H9 (cell line): ENCODE measurements around the gene LARP6. TPM values are rescaled to one million over a fixed set of nuclear protein-coding genes. Genes with fewer than 3 reads are reported as not detected.

Experiments used
- DNase-seq: peaks from one replicate; pipeline ENCODE4 v3.0.0-alpha.2; 2017
- H2AFZ ChIP-seq: one replicate; pipeline ENCODE4 v1.6.1; 2013; ENCODE audit warnings: mild to moderate bottlenecking, low read length, control low read depth, moderate library complexity
- H2AK5ac ChIP-seq: 2 replicates; pipeline ENCODE4 v1.6.1; 2013; ENCODE audit warnings: low read length, control low read depth, mixed read lengths; ENCODE audit not compliant: insufficient read length
- H2BK120ac ChIP-seq: one replicate; pipeline ENCODE4 v1.6.1; 2013; ENCODE audit warnings: low read depth, mild to moderate bottlenecking, low read length, control low read depth, inconsistent platforms; ENCODE audit not compliant: poor library complexity, severe bottlenecking
- H2BK12ac ChIP-seq: 2 replicates; pipeline ENCODE4 v1.6.1; 2013; ENCODE audit warnings: low read length, control low read depth, mixed read lengths, low read depth; ENCODE audit not compliant: insufficient read length
- H2BK15ac ChIP-seq: 2 replicates; pipeline ENCODE4 v1.6.1; 2013; ENCODE audit warnings: low read depth, low read length, control low read depth
- H2BK20ac ChIP-seq: one replicate; pipeline ENCODE4 v1.6.1; 2013; ENCODE audit warnings: low read depth, mild to moderate bottlenecking, low read length, control low read depth, inconsistent platforms; ENCODE audit not compliant: poor library complexity, severe bottlenecking
- H2BK5ac ChIP-seq: 2 replicates; pipeline ENCODE4 v1.6.1; 2013; ENCODE audit warnings: low read length, control low read depth, mixed read lengths; ENCODE audit not compliant: insufficient read length
- H3K14ac ChIP-seq: 2 replicates; pipeline ENCODE4 v1.6.1; 2013; ENCODE audit warnings: low read length, control low read depth; ENCODE audit not compliant: insufficient read depth
- H3K18ac ChIP-seq: 2 replicates; pipeline ENCODE4 v1.6.1; 2013; ENCODE audit warnings: low read depth, mild to moderate bottlenecking, mixed read lengths, low read length, control low read depth; ENCODE audit not compliant: insufficient read length
- H3K23ac ChIP-seq: 2 replicates; pipeline ENCODE4 v1.6.1; 2013; ENCODE audit warnings: low read length, control low read depth, mixed read lengths, low read depth; ENCODE audit not compliant: insufficient read length
- H3K23me2 ChIP-seq: 2 replicates; pipeline ENCODE4 v1.6.1; 2013; ENCODE audit warnings: low read depth, mild to moderate bottlenecking, mixed read lengths, low read length, control low read depth; ENCODE audit not compliant: insufficient read length, poor library complexity, severe bottlenecking
- H3K27ac ChIP-seq: 2 replicates; pipeline ENCODE4 v1.5.1; 2013; ENCODE audit warnings: low read length, control low read depth, mixed read lengths, low read depth; ENCODE audit not compliant: insufficient read length
- H3K27me3 ChIP-seq: 2 replicates; pipeline ENCODE4 v1.6.1; 2013; ENCODE audit warnings: low read length, control low read depth, inconsistent platforms; ENCODE audit not compliant: insufficient read depth
- H3K4ac ChIP-seq: 2 replicates; pipeline ENCODE4 v1.6.1; 2013; ENCODE audit warnings: low read depth, mild to moderate bottlenecking, control low read depth, inconsistent platforms, low read length, moderate library complexity
- H3K4me1 ChIP-seq: 2 replicates; pipeline ENCODE4 v1.6.1; 2013; ENCODE audit warnings: low read length, control low read depth, inconsistent platforms; ENCODE audit not compliant: insufficient read depth
- H3K4me2 ChIP-seq: 2 replicates; pipeline ENCODE4 v1.6.1; 2013; ENCODE audit warnings: low read length, control low read depth, mixed read lengths; ENCODE audit not compliant: insufficient read length, insufficient read depth
- H3K56ac ChIP-seq: 2 replicates; pipeline ENCODE4 v1.6.1; 2013; ENCODE audit warnings: low read depth, mild to moderate bottlenecking, mixed read lengths, low read length, control low read depth; ENCODE audit not compliant: insufficient read length
- H3K79me1 ChIP-seq: 2 replicates; pipeline ENCODE4 v1.6.1; 2013; ENCODE audit warnings: low read depth, mild to moderate bottlenecking, moderate library complexity, low read length, control low read depth, inconsistent platforms; ENCODE audit not compliant: insufficient read depth, poor library complexity, severe bottlenecking
- H3K79me2 ChIP-seq: 2 replicates; pipeline ENCODE4 v1.6.1; 2013; ENCODE audit warnings: low read length, control low read depth, inconsistent platforms; ENCODE audit not compliant: insufficient read depth
- H3K9ac ChIP-seq: 2 replicates; pipeline ENCODE4 v1.6.1; 2013; ENCODE audit warnings: low read length, control low read depth, mixed read lengths; ENCODE audit not compliant: insufficient read length; ENCODE audit errors: extremely low read depth
- H3K9me3 ChIP-seq: one replicate; pipeline ENCODE4 v1.6.1; 2013; ENCODE audit warnings: low read depth, low read length, inconsistent platforms; ENCODE audit not compliant: control insufficient read depth
- H3T11ph ChIP-seq: one replicate; pipeline ENCODE4 v1.6.1; 2013; ENCODE audit warnings: mild to moderate bottlenecking, low read length, control low read depth, inconsistent platforms
- H4K20me1 ChIP-seq: one replicate; pipeline ENCODE4 v1.6.1; 2013; ENCODE audit not compliant: control insufficient read depth, insufficient read length, insufficient read depth
- H4K5ac ChIP-seq: 2 replicates; pipeline ENCODE4 v1.6.1; 2013; ENCODE audit warnings: low read depth, mild to moderate bottlenecking, mixed read lengths, low read length, control low read depth; ENCODE audit not compliant: insufficient read length
- H4K8ac ChIP-seq: replicated peaks from 2 replicates; pipeline ENCODE4 v1.6.1; 2013; ENCODE audit warnings: low read length, control low read depth, mixed read lengths, low read depth; ENCODE audit not compliant: insufficient read length
- H4K91ac ChIP-seq: 2 replicates; pipeline ENCODE4 v1.6.1; 2013; ENCODE audit warnings: low read depth, mild to moderate bottlenecking, moderate library complexity, mixed read lengths, low read length, control low read depth; ENCODE audit not compliant: insufficient read length
- H3K27ac Mint-ChIP-seq, 3 experiments: 2 replicates in 2 of 3; 3 replicates in 1 of 3; pipeline ENCODE4 v1.8.0; 2020 to 2021; ENCODE audit warnings: mixed read lengths in 3 of 3, mild to moderate bottlenecking in 1 of 3, moderate library complexity in 1 of 3
- H3K27me3 Mint-ChIP-seq: 2 replicates; pipeline ENCODE4 v1.8.0; 2021; ENCODE audit warnings: low read depth, mild to moderate bottlenecking, moderate library complexity, mixed read lengths
- H3K36me3 Mint-ChIP-seq, 3 experiments: 2 replicates in 2 of 3; 3 replicates in 1 of 3; pipeline ENCODE4 v1.8.0; 2020 to 2021; ENCODE audit warnings: low read depth in 3 of 3, mixed read lengths in 3 of 3; ENCODE audit not compliant: insufficient read depth in 1 of 3
- H3K4me1 Mint-ChIP-seq, 2 experiments: 2 replicates each; pipeline ENCODE4 v1.8.0; 2020; ENCODE audit warnings: mixed read lengths in 2 of 2
- H3K4me3 Mint-ChIP-seq, 2 experiments: 2 replicates in 1 of 2; 3 replicates in 1 of 2; pipeline ENCODE4 v1.8.0; 2020 to 2021; ENCODE audit warnings: mild to moderate bottlenecking in 2 of 2, mixed read lengths in 2 of 2, moderate library complexity in 1 of 2
- H3K9me3 Mint-ChIP-seq, 2 experiments: 2 replicates in 1 of 2; 3 replicates in 1 of 2; pipeline ENCODE4 v1.8.0; 2020; ENCODE audit warnings: mild to moderate bottlenecking in 2 of 2, mixed read lengths in 2 of 2, moderate library complexity in 1 of 2
- whole genome bisulfite sequencing: extraction: QIAGEN DNeasy Blood & Tissue Kit; methylation state at CpG from one replicate; pipeline ENCODE4 v1.1.7; 2013; ENCODE audit warnings: missing lambda C conversion rate, low lambda C conversion rate, mixed read lengths; ENCODE audit not compliant: insufficient read length; ENCODE audit errors: extremely low coverage; 5-methylcytosine and 5-hydroxymethylcytosine counted together
- total RNA-seq: library from RNA; stranded (reverse); gene quantifications from 2 replicates; pipeline ENCODE4 v1.2.1, GENCODE V29; 2021
- TF ChIP-seq, protein P1 (sequence below): fragments of 200-600 bp; sonication (generic); conservative IDR thresholded peaks from 3 replicates; pipeline ENCODE4 v1.8.0; 2021; ENCODE audit warnings: antibody characterized with exemption, mild to moderate bottlenecking

The LARP6 gene
- total RNA-seq, 1 experiment from 2014 or later = 18.9 TPM

DNA sequence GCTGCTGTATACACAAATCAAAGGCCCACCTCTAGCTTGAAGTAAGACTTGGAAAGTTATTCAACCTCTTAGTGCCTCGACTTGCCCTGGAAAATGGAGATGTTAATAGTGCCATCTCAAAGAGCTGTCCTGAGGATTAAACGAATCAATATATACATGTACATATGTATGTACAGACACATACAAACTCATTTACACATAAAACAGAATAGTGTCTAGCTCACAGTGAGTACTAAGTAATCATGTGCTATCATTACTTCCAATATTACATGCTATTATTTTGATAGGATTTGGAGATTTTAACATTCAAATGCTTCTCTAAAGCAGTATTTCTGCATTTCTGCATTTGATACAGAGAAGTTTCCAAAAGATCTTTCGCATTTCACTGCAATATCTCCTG lies 20.5 kb downstream of the LARP6 start:
- Histone ChIP-seq H3K9me3 (peaks cover 6% of the 10 kb centered on the region), H4K5ac (no peak overlapping the region), H3K4ac (no peak overlapping the region), H3K9ac (no peak overlapping the region), H3T11ph (no peak overlapping the region), H4K20me1 (no peaks in the 10 kb centered on the region), H3K23me2 (no peaks in the 10 kb centered on the region), H2BK15ac (no peak overlapping the region), H3K23ac (no peak overlapping the region), H2AK5ac (no peak overlapping the region), H4K8ac (no peak overlapping the region), H3K27ac (no peak overlapping the region), H3K27me3 (no peaks in the 10 kb centered on the region), H3K56ac (no peak overlapping the region), H3K4me2 (no peak overlapping the region), H3K14ac (no peak overlapping the region), H2BK12ac (no peak overlapping the region), H2BK5ac (no peak overlapping the region), H2AFZ (no peak overlapping the region), H3K79me1 (no peaks in the 10 kb centered on the region), H2BK20ac (no peak overlapping the region), H3K79me2 (no peaks in the 10 kb centered on the region), H3K18ac (no peak overlapping the region), H4K91ac (no peak overlapping the region), H2BK120ac (no peak overlapping the region), H3K4me1 (peaks cover 7% of the 10 kb centered on the region; the same call in 1 of the 2 replicates)
- DNase-seq = no peak
- Mint-ChIP-seq H3K4me3 (no peak overlapping the region), H3K36me3 (peaks cover 19 to 40% (median 38%) of the 10 kb centered on the region in 3 experiments), H3K9me3 (no peaks in the 10 kb centered on the region; a peak in 1 of 5 replicates), H3K27me3 (no peaks in the 10 kb centered on the region), H3K4me1 (peaks cover 9 to 17% of the 10 kb centered on the region in 2 experiments), H3K27ac (peak overlapping the region in 2 of 3 experiments; percentile 88 to 96; a peak in 2 of 7 replicates)
- no CpG with 5 or more reads among the region's 3 CpGs for WGBS
- TF ChIP-seq, protein P1, sequence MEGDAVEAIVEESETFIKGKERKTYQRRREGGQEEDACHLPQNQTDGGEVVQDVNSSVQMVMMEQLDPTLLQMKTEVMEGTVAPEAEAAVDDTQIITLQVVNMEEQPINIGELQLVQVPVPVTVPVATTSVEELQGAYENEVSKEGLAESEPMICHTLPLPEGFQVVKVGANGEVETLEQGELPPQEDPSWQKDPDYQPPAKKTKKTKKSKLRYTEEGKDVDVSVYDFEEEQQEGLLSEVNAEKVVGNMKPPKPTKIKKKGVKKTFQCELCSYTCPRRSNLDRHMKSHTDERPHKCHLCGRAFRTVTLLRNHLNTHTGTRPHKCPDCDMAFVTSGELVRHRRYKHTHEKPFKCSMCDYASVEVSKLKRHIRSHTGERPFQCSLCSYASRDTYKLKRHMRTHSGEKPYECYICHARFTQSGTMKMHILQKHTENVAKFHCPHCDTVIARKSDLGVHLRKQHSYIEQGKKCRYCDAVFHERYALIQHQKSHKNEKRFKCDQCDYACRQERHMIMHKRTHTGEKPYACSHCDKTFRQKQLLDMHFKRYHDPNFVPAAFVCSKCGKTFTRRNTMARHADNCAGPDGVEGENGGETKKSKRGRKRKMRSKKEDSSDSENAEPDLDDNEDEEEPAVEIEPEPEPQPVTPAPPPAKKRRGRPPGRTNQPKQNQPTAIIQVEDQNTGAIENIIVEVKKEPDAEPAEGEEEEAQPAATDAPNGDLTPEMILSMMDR = no peak
